Activated T-helper 9 cell treated with anti-CD3 and anti-CD28 coated beads, Interleukin-2, amount 50 U/mL, for 16 hours (primary cell): ENCODE measurements around the gene SIN3B.

Experiments used
- DNase-seq: peaks from one replicate; pipeline ENCODE4 v3.0.0-alpha.2; 2020; ENCODE audit warnings: low read depth

The SIN3B gene

GRCh38 chr19:16911046-16911445, 81.8 kb downstream of the SIN3B start:
- no peak for DNase-seq

GRCh38 chr19:16912780-16913179, 83.6 kb downstream of the SIN3B start:
- DNase-seq = no peak

- no peak for DNase-seq
Measured at GRCh38 chr19:16914421-16914820, 85.2 kb downstream of the SIN3B start.

- no peak for DNase-seq
Measured at GRCh38 chr19:16915135-16915534, 85.9 kb downstream of the SIN3B start.

- DNase-seq = no peak
Measured at GRCh38 chr19:16915734-16916133, 86.5 kb downstream of the SIN3B start.

- DNase-seq = no peak
Measured at GRCh38 chr19:16917401-16917800, 88.2 kb downstream of the SIN3B start.

- DNase-seq = no peak
Measured at GRCh38 chr19:16919496-16919895, 90.3 kb downstream of the SIN3B start.

- no peak for DNase-seq
Measured at GRCh38 chr19:16920816-16921529, 91.8 kb downstream of the SIN3B start.

- DNase-seq = no peak
Measured at GRCh38 chr19:16921766-16922591, 92.8 kb downstream of the SIN3B start.

- no peak for DNase-seq
Measured at GRCh38 chr19:16922592-16922934, 93.4 kb downstream of the SIN3B start.

- no peak for DNase-seq
Measured at GRCh38 chr19:16922949-16923348, 93.8 kb downstream of the SIN3B start.

- no peak for DNase-seq
Measured at GRCh38 chr19:16927883-16928282, 98.7 kb downstream of the SIN3B start.

GRCh38 chr19:16928351-16928750, 99.2 kb downstream of the SIN3B start:
- DNase-seq = no peak

GRCh38 chr19:16928916-16929315, 99.7 kb downstream of the SIN3B start:
- DNase-seq = no peak
